ENCODE data around the gene N4BP2.
A peak's percentile ranks its signal among the peaks of the same experiment; 100 is the strongest.

N4BP2 gene

DNA sequence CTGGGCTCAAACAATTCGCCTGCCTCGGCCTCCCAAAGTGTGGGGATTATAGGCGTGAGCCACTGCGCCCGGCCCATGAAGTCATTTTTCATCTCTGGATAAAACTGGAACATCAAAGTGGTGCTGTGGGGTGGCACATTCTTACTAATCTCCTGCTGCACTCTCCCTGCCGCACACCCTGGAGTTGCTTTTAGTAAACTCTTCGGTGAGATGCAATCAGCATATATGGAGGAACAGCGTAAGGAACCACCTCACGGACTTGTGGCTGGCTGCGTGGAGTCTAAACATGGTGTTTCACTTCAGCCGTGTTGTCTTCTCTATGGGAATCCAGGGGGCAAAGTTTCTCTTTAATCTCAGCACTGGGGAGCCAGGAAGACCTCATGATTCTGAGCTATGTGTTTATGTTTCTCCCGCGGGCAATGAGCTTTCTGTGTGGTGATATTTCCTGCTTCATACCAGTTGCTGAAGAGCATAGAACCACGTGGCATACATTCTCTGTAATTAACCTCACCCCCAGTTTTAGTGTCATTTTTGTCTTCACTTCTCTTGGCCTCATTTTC is 138.0 kb downstream of the N4BP2 start:
- DNase-seq: peak; percentile 52

DNA sequence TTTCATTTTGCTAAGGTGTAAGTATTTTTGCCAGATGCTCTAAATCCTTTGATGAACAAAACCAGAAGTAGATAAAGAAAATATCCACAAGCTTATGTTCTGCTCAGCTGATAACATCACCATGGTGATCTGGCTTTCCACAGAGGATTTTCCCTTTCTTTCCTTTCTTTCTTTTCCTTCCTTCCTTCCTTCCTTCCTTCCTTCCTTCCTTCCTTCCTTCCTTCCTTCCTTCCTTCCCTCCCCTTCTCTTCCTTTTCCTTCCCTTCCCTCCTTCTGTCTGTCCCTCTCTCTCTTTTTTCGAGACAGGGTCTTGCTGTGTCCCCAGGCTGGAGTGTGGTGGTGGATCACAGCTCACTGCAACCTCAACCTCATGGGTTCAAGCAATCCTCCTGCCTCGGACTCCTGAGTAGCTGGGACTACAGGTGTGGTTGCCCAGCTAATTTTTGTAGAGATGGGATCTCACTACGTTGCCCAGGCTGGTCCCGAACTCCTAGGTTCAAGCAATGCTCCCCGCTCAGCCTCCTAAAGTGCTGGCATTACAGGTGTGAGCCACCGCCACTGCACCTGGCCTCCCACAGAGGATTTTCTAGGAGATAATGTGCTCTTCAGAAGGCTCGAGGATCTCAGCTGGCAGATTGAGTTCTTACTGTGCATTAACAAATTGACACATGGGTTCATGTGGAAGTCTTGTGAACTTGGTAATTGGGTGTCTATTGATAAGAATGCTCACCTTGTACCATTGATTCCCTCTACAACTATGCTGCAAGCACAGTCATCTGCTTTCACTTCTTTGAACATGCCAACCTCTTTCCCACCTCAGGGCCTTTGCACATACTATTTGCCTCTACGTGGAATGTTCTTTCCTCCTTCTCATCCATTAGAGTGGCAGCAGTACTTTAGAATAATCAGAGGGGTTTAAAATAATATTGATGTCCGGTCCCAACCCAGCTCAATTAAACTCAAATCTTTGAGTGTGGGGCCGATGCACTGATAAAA is 138.8 kb downstream of the N4BP2 start:
- no peak for DNase-seq

DNA sequence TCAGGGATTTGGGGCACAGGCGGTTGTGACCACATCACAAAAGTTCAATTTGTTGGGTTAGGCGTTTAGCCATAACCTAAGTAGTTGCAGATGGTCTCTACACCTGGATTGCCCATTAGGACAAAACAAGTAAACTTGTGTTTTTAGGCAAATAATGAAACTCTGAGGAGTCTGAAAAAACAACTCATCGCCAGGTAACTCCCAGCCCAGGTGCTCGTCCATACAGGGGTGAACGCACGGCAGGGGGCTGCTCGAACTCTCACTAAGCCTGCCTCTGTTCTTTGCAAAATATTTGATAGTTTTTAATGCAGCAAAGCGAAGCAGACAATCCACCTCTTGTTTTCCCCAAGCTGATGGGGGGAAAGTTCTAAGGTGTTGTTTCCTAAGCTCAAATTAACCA is 139.6 kb downstream of the N4BP2 start:
- DNase-seq: no peak

DNA sequence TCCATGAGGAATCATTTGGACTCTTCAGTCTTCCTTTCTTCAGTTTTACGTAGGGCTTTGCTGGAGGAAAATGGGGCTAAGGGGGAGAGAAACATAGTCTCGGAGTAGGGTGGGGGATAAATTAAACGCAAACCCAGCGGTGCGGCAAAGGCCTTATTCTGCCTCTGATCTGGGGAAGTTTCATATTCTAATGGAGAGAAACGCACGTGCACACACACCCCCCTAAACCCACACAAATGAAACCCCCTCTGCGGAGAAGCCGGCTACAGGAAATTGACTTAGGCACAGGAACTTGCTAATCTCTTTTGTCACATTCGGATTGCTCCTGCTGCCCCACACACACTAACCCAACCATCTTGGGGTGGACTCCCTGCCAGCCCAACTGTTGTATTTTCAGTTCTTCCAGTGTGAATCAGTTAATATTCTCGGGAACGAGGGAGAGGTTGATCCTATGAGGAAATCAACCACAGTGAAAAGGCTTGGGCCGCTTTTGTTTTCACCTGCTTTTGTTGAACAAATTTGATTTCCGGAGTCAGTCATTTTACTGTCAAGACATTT is 140.2 kb downstream of the N4BP2 start, which contains the start of gene RHOH:
TSS of gene RHOH (plus strand) at position 308 of the 558 bp plus-strand sequence. CDS start 46,356 bp downstream, outside the sequence.
- peak; percentile 81 for DNase-seq

DNA sequence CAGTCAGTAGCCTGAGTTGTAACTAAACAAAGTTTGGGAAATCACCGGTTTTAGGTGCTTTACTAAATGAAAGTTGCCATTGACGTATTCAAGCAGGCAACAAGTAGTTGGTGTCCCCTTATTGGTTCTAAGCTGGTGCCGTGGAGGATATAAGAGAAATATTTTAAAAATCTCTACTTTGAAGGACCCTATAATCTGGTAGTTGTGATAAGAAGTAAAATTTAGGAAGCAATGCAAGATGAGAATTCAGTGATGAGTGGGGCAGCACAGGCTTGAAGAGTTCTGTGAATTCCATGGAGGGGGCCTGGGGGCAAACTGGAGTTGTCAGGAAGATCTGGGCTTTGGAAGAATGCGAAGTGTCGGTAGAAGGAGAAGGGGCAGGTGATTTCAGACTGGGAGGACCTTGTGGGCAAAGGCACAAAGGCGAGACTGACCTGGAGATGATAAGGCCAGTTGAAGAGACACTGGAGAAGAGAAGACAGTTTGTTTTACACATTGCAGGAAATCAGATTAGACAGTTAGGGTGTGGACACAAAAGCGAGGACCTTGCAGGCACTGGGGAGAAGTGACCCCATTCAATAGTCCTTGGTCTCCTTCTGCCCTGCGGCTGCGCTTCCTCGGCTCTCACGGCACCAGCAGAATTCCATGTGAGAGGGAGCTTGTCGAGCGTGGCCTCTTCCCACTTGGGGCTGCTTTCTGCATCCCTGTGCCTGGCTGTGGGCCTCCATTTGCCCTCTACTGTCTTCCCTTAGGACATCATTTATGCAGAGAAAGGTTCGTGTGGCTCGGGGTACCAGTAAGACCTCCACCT is 141.4 kb downstream of the N4BP2 start:
- no peak for DNase-seq

DNA sequence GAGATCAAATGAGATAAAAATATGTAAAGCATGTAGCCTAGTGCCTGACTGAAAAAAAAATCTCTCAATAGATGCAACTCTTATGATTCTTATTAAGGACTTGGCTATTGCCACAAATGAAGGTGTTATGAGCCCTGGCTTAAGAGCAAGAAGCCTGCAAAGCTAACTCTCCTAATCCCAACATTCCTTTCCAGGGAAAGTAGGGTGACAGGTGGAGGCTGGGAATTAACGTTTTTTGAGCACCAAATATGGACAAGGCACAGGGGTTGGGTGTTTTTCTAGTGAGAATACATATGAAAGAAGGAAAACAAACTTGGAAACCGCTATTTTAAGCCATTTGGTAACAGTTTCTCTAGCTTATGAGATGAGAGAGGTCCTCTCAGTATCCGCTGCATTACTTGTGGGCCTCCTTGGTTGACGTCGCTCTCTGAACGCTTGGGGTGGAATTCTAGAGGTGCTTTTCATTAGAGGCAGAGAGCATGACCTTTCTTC is 142.6 kb downstream of the N4BP2 start:
- peak; percentile 38 for DNase-seq

DNA sequence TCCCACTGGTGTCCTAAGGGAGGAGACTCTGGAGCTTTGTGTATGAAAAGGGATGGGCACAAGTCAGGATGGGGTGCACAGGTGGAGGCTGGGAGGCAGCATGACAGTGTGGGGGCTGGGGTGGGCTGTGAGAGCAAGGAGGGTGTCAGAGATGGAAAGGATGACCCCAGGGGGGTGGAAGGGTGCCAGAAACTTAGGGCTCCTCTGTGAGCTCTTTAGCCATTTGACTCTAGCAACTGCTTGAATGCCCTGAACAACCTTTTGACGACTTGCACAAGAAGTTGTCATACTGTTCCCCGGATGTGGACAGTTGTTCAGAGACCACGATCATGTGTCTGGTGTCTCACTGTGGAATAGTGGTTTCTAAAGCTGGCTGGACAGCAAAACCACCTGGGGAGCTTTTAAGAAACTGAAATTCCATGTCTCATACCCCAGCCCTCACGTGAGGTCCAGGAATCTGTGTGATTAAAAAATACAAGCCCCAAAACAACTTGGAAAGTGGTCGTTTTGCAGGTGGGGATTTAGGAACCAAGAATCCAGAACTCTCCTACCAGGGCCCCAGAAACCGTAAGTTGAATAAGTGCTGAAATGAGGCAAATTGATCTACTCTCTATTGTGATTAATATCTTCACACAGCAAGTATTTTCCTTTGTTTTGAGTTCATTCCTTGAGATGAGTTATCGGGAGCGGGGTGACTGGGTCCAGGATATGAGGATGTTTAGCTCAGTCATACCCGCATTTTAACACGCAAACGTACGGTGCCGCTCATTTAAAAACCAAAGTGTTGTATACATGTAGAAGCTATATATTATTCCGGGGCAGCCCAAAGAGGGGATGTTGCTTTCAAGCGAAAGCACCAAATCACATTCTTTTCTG is 143.6 kb downstream of the N4BP2 start:
- peak; percentile 76 for DNase-seq

DNA sequence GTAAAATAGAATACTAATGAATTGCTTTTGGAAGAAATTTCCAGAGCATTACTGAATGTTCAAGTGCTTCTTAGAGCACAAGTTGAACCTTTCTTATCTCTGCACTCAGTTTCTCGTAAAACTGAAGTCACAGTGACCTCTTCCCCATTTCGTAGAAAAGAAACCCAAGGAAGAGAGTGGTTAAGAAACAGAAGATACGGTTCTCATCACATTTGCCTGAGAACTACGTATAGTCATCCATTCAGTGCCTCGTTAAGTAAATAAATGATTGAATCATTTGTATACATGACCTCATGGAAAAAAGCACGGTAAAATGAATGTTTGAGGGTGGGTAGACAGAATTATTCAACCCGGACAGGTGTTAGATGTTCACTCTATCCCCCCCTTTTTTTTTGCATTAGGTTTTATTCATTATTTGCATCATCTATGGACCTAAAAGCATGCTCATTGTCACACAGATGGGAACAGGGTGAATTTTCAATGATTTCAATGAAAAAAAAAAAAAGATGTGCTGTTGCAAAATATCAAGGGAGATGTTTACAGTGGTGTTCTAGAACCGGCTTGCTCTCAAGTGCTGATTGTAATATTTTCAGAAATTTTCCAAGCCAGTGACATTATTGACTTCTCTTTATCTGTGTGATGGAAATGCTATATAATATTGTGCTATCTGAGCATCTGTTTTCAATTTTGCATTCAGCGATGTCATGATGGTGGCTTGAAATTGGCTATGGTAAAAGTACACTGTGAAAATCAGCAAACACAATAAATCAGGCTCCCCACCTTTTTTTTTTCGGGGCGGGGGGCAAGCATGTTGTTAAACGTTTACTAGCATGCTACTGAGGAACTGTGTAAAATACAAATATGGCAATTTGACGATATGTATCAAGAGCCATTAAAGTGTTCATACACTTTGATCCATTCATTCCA is 144.5 kb downstream of the N4BP2 start:
- DNase-seq: no peak

DNA sequence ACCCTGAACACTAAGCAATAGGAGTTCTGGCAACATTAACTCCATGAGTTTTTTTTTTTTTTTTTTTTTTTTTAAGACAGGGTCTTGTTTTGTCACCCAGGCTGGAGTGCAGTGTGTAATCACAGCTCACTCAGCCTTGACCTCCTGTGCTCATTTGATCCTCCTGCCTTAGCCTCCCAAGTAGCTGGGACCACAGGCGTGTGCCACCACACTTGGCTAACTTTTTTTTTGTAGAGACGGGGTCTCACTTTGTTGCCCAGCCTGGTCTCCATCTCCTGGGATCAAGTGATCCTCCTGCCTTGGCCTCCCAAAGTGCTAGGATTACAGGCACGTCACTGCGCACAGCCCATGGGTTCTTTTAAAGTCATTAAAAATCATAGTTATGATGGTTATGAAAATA is 145.2 kb downstream of the N4BP2 start:
- no peak for DNase-seq

DNA sequence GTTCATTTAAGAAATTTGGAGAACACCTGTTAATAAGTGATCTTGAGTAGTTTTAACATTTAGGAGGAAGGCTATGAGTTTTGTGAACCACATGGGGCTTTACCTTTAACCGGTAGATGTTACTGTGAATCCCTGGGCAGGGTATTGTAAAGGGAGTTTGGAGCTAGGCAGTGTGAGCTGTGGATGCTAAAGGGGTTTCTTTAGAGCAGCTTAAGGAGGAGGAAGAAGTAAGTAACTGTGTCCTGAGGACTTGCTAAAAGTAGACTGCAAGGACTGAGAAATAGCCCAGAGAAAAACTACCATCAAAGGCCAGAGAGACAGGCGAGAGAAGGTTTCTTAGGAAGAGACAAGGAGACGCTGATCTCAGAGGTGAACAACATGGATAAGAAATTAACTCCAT is 145.8 kb downstream of the N4BP2 start:
- DNase-seq: no peak

DNA sequence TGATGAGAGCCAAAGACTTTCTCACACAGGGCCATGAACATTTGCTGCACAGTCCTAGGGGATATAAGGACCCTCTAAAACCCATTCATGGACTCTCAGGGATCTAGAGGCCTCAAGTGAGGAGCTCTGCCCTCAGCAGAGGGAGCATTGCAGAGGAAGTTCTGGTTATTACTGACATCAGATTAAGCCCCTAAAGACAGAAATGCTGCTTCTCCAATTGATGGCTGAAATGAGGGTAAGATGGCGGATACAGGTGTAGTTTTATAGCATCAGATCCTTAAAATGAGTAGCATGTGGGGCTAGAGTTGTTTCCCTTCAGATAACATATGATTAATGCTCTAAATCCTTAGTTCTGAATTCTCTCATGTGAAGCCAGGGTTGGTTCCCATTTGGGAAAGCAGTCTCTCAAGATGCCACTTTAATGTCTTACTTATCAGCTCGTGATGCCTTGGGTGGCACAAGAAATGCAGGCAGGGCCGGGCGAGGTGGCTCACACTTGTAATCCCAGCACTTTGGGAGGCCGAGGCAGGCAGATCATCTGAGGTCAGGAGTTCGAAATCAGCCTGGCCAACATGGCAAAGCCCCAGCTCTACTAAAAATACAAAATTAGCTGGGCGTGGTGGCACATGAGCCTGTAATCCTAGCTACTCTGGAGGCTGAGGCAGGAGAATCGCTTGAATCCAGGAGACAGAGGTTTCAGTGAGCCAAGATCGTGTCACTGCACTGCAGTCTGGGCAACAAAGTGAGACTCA is 148.0 kb downstream of the N4BP2 start:
- DNase-seq: no peak

DNA sequence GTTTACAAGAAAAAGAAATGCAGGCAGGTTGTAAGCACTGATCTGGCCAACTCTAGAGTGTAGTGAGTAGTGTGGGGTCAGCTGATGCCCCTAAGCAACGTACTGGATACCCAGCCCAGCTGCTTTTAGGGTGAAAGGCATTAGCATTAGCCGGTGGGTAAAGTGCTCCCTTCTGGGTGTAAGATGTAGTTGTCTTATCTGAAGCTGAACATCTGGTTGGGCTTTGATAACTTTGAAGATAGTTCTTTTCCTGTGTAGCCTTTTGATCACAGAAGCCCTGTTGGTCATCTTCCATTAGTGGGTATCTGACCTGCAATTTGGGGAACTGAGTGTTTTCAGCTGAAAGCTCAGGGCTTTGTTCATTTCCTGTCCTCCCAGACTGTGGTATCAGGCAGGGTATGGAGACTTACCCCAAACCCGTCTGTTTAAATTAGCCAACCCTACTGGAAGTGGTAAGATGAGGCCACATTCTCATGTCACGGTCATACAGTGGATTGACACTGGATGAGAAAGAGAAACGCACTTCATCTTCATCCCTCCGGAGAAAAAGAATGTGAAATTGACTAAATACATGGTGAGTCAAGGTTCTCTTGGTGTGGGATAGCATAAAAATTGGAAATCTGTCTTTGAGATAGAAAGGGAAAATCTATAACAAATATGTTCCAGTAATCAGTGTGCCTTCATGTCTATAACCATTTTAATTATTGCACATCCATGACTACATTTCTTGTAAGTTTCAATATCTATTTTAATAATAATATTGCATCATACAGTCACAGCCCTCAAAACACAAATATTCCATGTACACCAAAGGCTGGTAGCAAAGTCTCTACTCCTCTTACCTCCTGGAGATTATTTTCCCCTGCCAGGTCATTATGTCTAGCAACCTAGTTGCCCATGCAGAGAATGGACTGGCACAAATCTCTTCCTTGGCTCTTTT is 148.9 kb downstream of the N4BP2 start:
- peak; percentile 52 for DNase-seq

DNA sequence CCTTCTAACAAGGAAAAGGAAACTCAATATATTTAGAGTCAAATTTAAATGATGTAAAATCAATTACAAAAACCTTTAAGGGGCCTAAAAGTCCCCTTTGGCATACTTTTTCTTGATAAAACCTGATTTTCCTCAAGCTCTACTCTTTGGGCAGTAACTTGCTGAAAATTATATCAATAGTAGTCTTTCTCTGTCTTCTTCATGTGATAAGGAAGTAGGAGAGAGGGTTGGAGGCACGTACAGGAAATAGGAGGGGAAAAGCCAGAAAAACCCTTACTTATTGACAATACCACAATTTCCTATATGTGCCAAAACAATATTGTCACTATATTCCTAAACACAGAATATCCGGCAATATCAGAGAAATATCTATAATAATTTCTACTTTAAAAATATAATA is 149.8 kb downstream of the N4BP2 start:
- no peak for DNase-seq

All from stimulated activated CD4-positive, alpha-beta T cell treated with anti-CD3 and anti-CD28 coated beads, Interleukin-4, amount 100 ng/mL, for 24 hours (primary cell).